Activated gamma-delta T cell (primary cell): ENCODE results near the gene DENND6A.
"Not testable (repeated sequence)": the region's sequence is repeated elsewhere in the genome, so short reads cannot be mapped to it uniquely, and the experiment has no call there.

Experiments
- DNase-seq: peaks from one replicate; lab custom pipeline; 2025; lab: John Stamatoyannopoulos, UW

Gene DENND6A

DNA sequence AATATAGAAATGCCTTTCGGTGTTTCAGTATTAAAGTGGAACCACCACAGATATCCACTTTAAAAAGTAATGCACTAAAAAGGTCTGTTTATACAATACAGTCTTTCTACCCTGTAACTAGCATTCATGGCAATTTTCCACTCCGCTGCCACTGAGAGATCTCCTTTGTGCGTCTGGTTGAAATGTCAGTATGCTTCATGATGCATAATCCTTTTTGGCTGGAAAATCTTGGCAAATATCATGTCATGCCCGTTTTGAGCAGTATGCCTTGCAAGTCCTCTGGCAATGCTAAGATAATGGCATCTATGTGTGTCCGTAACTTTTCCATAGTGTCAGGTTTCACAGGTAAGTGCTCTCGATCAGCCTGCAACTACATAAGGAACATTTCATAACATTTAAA is 64.9 kb downstream of the DENND6A start:
- no peak for DNase-seq

- no peak for DNase-seq
Measured at GRCh38 chr3:57624801-57625200, 68.1 kb downstream of the DENND6A start.

DNA sequence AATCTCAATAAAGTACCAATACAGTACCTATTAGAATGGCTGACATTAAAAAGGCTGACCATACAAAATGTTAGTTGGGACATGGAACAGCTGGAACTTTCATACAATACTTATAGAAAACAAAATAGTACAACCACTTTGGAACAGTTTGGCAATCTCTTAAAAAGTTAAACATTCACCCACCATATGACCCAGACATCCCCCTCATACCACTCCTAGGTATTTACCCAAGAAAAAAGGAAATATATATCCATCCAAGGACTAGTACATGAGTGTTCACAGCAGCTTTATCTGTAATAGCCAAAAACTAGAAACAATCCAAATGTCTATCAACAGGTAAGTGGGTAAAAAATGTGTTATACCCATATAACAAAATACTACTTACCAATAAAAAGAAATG is 70.5 kb downstream of the DENND6A start:
- DNase-seq, result no peak

DNA sequence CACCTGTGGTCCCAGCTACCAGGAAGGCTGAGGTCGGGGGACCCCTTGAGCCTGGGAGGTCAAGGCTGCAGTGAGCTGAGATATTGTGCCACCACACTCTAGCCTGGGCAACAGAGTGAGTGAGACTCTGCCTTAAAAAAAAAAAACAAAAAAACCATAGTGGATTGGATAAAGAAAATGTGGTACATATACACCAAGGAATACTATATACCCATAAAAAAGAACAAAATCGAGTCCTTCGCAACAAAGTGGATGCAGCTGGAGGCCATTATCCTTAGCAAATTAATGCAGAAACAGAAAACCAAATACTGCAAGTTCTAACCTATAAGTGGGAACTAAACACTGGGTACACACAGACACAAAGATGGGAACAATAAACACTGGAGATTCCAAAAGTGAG is 75.1 kb downstream of the DENND6A start:
- DNase-seq, result no peak

- no peak for DNase-seq
Measured at GRCh38 chr3:57616233-57616632, 76.6 kb downstream of the DENND6A start.

GRCh38 chr3:57611870-57612269 is 81.0 kb downstream of the DENND6A start:
- not testable (repeated sequence) for DNase-seq

GRCh38 chr3:57605683-57606082 is 87.2 kb downstream of the DENND6A start:
- no peak for DNase-seq

- DNase-seq, result no peak
Measured at GRCh38 chr3:57604971-57605370, 87.9 kb downstream of the DENND6A start.

- DNase-seq, result no peak
Measured at GRCh38 chr3:57600195-57600594, 92.7 kb downstream of the DENND6A start.

DNA sequence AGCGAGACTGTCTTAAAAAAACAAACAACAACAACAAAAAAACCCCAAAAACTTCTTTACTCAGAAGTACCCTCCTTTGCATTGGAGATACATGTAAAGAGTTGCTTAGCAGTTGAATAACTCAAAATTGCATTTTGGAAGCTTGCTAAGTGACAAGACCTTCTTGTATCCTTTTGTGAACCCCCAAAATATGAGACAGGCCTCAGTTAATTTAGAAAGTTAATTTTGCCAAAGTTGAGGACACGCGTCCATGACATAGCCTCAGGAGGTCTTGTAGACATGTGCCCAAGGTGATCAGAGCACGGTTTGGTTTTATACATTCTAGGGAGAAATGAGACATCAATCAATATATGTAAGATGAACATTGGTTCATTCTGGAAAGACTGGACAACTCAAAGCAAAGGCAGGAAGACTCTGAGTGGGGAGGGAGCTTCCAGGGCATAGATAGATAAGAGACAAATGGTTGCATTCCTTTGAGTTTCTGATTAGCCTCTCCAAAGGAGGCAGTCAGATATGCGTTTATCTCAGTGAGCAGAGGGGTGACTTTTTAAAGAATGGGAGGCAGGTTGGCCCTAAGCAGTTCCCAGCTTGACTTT is 94.0 kb downstream of the DENND6A start:
- DNase-seq, result no peak

DNA sequence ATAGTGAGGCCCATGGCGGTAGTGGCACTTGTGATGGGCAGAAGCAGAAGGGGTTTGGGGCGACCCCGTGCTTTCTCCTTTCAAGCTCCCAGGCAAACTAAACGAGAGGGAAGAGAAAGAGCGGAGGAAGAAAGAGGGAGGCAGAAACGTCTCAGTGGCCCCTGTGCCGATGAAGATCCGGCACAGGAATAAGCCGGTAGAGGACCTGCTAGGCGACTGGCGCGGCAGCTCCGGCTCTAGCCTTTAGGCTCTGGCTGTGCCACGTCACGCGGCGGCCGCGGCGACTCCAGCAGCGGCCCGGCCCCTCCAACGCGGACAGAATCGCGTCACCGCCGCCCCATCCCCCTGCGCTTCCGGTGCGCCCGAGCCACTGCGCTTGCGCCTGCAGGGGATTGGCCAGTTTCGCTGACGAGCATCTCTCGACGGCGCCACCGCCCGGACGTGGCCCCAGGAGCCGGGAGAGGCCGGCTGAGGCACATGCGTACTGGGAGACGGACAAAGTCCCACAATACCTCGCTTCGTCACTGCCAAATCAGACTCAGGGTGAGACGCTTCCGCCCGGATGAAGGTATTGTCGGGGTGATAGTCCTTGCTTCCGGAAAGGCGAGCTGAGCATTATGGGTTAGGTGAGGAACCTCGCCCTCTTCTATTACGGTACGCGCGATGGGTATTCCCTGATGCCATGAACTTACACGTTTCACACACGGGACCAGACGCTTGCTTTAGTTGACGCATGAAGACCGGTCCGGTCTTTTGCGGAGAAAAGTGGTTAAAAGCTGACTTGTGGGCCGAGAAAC is 95.6 kb downstream of the DENND6A start, which contains the start of gene ARF4:
ARF4 (minus strand) TSS at position 218 of the 797 bp plus-strand sequence; CDS start at position 14, 204 bp downstream.
- DNase-seq, result peak; percentile 100

- DNase-seq, result peak; percentile 58
Measured at GRCh38 chr3:57596495-57597126, 96.3 kb downstream of the DENND6A start.

- no peak for DNase-seq
Measured at GRCh38 chr3:57594576-57594975, 98.3 kb downstream of the DENND6A start.

DNA sequence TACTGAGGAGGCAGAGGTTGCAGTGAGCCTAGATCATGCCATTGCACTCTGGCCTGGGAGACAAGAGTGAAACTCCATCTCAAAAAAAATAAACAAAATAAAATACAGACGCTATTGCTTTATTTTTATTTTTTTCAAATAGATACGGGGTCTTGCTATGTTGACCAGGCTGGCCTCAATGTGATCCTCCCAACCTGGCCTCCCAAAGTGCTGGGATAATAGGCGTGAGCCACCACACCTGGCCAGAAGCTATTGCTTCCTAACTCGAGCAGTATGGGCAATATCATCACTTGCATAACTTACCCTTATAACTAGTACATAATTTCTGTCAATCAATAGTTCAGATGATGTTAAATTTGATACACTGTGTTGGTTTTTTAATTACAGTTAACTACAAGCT is 98.7 kb downstream of the DENND6A start:
- no peak for DNase-seq

DNA sequence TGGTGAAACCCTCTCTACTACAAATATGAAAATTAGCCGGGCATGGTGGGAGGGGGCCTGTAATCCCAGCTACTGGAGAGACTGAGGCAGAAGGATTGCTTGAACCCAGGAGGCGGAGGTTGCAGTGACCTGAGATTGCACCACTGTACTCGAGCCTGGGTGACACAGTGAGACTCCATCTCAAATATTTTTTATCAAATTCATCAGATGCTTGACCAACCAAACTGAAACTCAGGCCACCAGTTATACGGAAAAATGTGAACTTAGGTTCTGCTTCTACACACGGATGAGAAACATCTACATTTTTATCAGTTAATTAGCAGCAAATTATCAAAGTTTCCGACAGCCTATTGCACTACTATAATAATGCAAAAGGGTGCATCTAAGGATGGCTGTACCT is 100.6 kb downstream of the DENND6A start:
- no peak for DNase-seq

- DNase-seq, result no peak
Measured at GRCh38 chr3:57587905-57588304, 105.0 kb downstream of the DENND6A start.

DNA sequence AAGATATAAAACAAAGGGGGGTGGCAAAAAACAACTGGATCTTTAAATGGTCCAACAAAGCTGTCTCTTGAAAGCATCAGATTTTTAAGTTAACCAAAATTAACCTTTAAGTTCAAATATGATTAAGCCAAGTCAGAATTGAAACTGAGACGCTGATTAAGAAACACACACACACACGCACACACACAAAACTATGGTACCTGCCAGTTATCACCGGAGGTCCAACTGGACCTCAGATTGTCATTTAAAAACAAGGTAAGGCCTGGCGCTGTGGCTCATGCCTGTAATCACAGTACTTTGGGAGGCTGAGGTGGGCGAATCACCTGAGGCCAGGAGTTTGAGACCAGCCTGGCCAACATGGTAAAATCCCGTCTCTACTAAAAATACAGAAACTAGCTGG is 106.1 kb downstream of the DENND6A start:
- DNase-seq, result no peak

- DNase-seq, result no peak
Measured at GRCh38 chr3:57583544-57583943, 109.3 kb downstream of the DENND6A start.

DNA sequence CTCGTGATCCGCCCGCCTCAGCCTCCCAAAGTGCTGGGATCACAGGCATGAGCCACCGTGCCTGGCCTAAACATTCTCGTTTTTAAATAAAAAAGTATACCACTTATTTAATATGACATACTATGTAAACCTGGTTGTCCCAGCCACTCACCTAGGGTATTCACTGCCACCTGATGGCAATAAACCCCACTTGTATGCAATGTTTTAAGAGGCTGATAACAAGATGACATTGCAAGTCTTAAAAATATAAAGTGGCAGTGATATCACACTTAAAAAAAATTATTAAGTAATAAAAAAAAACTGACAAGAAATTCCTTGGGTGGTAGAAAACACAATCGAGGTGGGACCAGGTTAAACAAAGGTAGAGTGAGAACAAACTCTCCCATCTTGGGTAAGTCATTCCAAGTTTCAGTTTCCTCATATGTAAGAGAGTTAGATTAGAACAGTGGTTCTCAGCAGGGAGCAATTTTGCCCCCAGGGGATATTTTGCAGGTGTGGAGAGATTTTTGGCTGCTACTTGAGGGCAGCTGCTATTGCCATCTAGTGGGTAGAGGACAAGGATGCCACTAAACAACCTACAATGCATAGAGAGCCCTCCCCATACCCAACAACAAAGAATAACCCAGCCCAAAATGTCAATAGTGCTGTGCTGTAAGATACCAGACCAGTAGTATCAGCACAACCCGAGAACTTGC is 110.3 kb downstream of the DENND6A start:
- DNase-seq, result no peak

DNA sequence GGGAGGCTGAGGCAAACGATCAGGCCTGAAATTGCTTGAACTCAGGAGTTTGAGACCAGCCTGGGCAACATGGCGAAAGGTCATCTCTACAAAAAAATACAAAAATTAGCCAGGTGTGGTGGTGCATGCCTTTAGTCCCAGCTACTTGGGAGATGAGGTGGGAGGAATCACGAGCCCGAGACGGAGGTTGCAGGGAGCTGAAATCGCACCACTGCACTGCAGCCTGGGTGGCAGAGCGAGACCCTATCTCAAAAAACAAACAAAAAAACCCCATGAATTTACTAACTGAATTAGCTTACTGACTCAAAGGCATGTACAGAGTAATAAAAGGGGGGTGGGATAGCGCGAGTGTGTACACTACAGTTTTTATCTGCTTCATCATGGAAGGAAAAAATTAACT is 115.1 kb downstream of the DENND6A start:
- no peak for DNase-seq

DNA sequence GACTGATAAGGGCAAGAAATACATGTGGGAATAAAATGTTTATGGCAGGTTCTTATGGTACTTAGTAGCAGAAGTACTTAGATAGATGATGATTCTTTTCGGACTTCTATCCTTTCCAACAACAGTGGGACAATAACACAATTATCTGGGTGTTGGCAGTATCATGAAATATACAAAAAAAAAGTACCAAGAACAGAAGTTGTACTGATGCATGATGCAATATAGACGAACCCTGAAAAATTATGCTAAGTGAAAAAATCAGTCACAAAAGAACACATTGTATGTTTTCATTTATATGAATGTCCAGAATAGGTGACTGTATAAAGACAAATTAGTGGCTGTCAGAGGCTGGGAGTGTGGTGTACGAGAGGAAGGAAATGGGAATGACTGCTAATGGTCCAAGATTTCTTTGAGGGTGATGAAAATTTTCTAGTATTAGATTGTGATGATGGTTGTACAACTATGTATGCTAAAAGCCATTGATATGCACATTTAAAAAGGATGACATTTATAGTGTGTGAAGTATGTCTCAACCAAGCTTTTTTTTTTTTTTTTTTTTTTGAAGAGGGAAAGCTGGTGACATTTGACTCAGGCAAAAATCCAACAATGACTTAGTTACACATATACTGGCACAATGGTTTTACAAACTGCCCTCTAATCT is 116.8 kb downstream of the DENND6A start:
- no peak for DNase-seq
